ENCODE measurements around the gene LRRC23. TPM values are rescaled to one million over a fixed set of nuclear protein-coding genes. Genes with fewer than 3 reads are reported as not detected.

Gene LRRC23
- polyA plus RNA-seq, 2 of the 4 experiments (the other 2 are of a cell fraction) = 19.1 to 33.3 TPM

- no peak for TF ChIP-seq JUNB (IDR thresholded peaks at IDR 0.05)
- TF ChIP-seq, protein P1, sequence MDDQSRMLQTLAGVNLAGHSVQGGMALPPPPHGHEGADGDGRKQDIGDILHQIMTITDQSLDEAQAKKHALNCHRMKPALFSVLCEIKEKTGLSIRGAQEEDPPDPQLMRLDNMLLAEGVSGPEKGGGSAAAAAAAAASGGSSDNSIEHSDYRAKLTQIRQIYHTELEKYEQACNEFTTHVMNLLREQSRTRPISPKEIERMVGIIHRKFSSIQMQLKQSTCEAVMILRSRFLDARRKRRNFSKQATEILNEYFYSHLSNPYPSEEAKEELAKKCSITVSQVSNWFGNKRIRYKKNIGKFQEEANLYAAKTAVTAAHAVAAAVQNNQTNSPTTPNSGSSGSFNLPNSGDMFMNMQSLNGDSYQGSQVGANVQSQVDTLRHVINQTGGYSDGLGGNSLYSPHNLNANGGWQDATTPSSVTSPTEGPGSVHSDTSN (IDR thresholded peaks at IDR 0.05) = peak; percentile 47; the same call in 1 of the 2 replicates
- TF ChIP-seq HES2 (IDR thresholded peaks at IDR 0.05) = no peak
- no peak for TF ChIP-seq FOSB (CRISPR knock-in tag; IDR thresholded peaks at IDR 0.05)
- TF ChIP-seq REST (IDR thresholded peaks at IDR 0.05) = no peak
- TF ChIP-seq PHF8 (IDR thresholded peaks at IDR 0.05; ENCODE audit: borderline replicate concordance, low read depth) = peak; percentile 47; the same call in 1 of the 2 replicates
- TF ChIP-seq EP300 (IDR thresholded peaks at IDR 0.05) = no peak
- no peak for TF ChIP-seq EHF (CRISPR knock-in tag; IDR thresholded peaks at IDR 0.05)
- no peak for TF ChIP-seq HOXA7 (CRISPR knock-in tag; IDR thresholded peaks at IDR 0.05)
- no peak for TF ChIP-seq EHMT2 (IDR thresholded peaks at IDR 0.05; ENCODE audit: low read depth)
- TF ChIP-seq SMC3 (IDR thresholded peaks at IDR 0.05) = no peak; the same call in 2 of the 3 replicates
- no peak for TF ChIP-seq CHD4 (IDR thresholded peaks at IDR 0.05; ENCODE audit: borderline replicate concordance)
- TF ChIP-seq CBX8 (IDR thresholded peaks at IDR 0.05) = no peak
- TF ChIP-seq TP53 (CRISPR knock-in tag; IDR thresholded peaks at IDR 0.05) = no peak
- peak; percentile 74; the same call in 1 of the 2 replicates for TF ChIP-seq POLR2AphosphoS2 (conservative IDR thresholded peaks at IDR 0.05; ENCODE audit: low read length)
- no peak for TF ChIP-seq KDM5A (IDR thresholded peaks at IDR 0.05)
- no peak for TF ChIP-seq RNF2 (IDR thresholded peaks at IDR 0.05; ENCODE audit: borderline replicate concordance, low read depth)
- TF ChIP-seq NR3C1 (IDR thresholded peaks at IDR 0.05) = no peak
- no peak for TF ChIP-seq FOSL2 (IDR thresholded peaks at IDR 0.05)
- no peak for TF ChIP-seq FOSL2 (CRISPR knock-in tag; IDR thresholded peaks at IDR 0.05)
- TF ChIP-seq, protein P2, sequence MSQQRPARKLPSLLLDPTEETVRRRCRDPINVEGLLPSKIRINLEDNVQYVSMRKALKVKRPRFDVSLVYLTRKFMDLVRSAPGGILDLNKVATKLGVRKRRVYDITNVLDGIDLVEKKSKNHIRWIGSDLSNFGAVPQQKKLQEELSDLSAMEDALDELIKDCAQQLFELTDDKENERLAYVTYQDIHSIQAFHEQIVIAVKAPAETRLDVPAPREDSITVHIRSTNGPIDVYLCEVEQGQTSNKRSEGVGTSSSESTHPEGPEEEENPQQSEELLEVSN (IDR thresholded peaks at IDR 0.05; ENCODE audit: borderline replicate concordance, low read depth) = peak; percentile 70; the same call in 1 of the 2 replicates
- TF ChIP-seq RARB (CRISPR knock-in tag; IDR thresholded peaks at IDR 0.05) = no peak
- TF ChIP-seq HEYL (CRISPR knock-in tag; IDR thresholded peaks at IDR 0.05) = no peak
- TF ChIP-seq, protein P3, sequence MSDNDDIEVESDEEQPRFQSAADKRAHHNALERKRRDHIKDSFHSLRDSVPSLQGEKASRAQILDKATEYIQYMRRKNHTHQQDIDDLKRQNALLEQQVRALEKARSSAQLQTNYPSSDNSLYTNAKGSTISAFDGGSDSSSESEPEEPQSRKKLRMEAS (IDR thresholded peaks at IDR 0.05) = peak; percentile 72
- no peak for TF ChIP-seq ESRRA (IDR thresholded peaks at IDR 0.05; ENCODE audit: borderline replicate concordance, low read length)
- no peak for TF ChIP-seq HDAC2 (IDR thresholded peaks at IDR 0.05)
- TF ChIP-seq, protein P4, sequence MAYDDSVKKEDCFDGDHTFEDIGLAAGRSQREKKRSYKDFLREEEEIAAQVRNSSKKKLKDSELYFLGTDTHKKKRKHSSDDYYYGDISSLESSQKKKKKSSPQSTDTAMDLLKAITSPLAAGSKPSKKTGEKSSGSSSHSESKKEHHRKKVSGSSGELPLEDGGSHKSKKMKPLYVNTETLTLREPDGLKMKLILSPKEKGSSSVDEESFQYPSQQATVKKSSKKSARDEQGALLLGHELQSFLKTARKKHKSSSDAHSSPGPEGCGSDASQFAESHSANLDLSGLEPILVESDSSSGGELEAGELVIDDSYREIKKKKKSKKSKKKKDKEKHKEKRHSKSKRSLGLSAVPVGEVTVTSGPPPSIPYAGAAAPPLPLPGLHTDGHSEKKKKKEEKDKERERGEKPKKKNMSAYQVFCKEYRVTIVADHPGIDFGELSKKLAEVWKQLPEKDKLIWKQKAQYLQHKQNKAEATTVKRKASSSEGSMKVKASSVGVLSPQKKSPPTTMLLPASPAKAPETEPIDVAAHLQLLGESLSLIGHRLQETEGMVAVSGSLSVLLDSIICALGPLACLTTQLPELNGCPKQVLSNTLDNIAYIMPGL (CRISPR knock-in tag; IDR thresholded peaks at IDR 0.05; ENCODE audit: borderline replicate concordance) = no peak
- TF ChIP-seq ZSCAN20 (CRISPR knock-in tag; IDR thresholded peaks at IDR 0.05) = no peak
- no peak for TF ChIP-seq MAZ (IDR thresholded peaks at IDR 0.05; ENCODE audit: borderline replicate concordance, low read depth, low read length)
- TF ChIP-seq JUN (IDR thresholded peaks at IDR 0.05) = peak; percentile 32 to 33; a peak in 2 of 5 replicates
- TF ChIP-seq, protein P5, sequence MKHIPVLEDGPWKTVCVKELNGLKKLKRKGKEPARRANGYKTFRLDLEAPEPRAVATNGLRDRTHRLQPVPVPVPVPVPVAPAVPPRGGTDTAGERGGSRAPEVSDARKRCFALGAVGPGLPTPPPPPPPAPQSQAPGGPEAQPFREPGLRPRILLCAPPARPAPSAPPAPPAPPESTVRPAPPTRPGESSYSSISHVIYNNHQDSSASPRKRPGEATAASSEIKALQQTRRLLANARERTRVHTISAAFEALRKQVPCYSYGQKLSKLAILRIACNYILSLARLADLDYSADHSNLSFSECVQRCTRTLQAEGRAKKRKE (CRISPR knock-in tag; IDR thresholded peaks at IDR 0.05; ENCODE audit: low read depth) = no peak
- TF ChIP-seq, protein P6, sequence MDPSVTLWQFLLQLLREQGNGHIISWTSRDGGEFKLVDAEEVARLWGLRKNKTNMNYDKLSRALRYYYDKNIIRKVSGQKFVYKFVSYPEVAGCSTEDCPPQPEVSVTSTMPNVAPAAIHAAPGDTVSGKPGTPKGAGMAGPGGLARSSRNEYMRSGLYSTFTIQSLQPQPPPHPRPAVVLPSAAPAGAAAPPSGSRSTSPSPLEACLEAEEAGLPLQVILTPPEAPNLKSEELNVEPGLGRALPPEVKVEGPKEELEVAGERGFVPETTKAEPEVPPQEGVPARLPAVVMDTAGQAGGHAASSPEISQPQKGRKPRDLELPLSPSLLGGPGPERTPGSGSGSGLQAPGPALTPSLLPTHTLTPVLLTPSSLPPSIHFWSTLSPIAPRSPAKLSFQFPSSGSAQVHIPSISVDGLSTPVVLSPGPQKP (IDR thresholded peaks at IDR 0.05; ENCODE audit: low read depth, low read length) = no peak
- TF ChIP-seq POLR2A (IDR thresholded peaks at IDR 0.05; ENCODE audit: low read length) = peak; percentile 94
Measured at GRCh38 chr12:6946033-6946919, 41.7 kb downstream of the LRRC23 start (continued).

Data from A549 (cell line).